ENCODE results near the gene ADCY9. TPM values are rescaled to one million over a fixed set of nuclear protein-coding genes. Genes with fewer than 3 reads are reported as not detected.

ADCY9 gene
- total RNA-seq, result 4.9 and 10.0 TPM in 2 replicates

GRCh38 chr16:4116325-4117249 lies at the start of gene ADCY9:
TSS of gene ADCY9 (minus strand) at chr16:4116442. CDS start at chr16:4115442, 1,000 bp downstream.

Other genes with a start within 250 kb of the ADCY9 start
- 13.7 and 21.9 TPM in 2 replicates for gene CREBBP, start 235.7 kb downstream of the ADCY9 start, total RNA-seq
- under 0.01 TPM in 2 replicates for gene SRL, start 125.6 kb upstream of the ADCY9 start, total RNA-seq
- gene TFAP4, start 156.6 kb upstream of the ADCY9 start, total RNA-seq, result 6.3 and 8.9 TPM in 2 replicates
- gene GLIS2, start 199.6 kb upstream of the ADCY9 start, total RNA-seq, result 0.99 and 1.8 TPM in 2 replicates
- gene PAM16, start 234.9 kb upstream of the ADCY9 start, total RNA-seq, result 31.5 and 34.1 TPM in 2 replicates